Fibroblast of mammary gland (primary cell): ENCODE measurements around the gene ULBP2.

ENCODE experiments used
- DNase-seq: peaks from one replicate; pipeline ENCODE4 v3.0.0-alpha.2; 2010; ENCODE audit warnings: low read depth
- H3K4me3 ChIP-seq: 2 replicates; pipeline ENCODE4 v1.5.1; 2011; ENCODE audit warnings: low read depth, mild to moderate bottlenecking, low read length, moderate library complexity; ENCODE audit not compliant: control insufficient read depth
- TF ChIP-seq, protein P1 (sequence below): conservative IDR thresholded peaks from 2 replicates; pipeline ENCODE4 v1.5.1; 2011; ENCODE audit warnings: low read depth, low read length, inconsistent platforms; ENCODE audit not compliant: control insufficient read depth, insufficient read depth

The ULBP2 gene

GRCh38 chr6:149898966-149899365, 42.8 kb upstream of the ULBP2 start:
- no peak overlapping the region for H3K4me3 ChIP-seq

DNA sequence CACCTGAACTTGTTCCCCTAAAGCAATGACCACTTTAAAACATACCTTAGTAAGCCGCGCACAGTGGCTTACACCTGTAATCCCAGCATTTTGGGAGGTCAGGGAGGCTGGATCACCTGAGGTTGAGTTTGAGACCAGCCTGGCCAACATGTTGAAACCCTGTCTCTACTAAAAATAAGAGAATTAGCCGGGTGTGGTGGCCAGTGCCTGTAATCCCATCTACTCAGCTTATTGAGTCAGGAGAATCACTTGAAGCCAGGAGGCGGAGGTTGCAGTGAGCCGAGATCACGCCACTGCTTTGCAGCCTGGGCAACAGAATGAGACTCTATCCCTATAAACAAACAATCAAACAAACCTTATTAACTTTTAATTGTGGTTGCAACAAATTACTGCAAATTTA, 42.3 kb upstream of the ULBP2 start:
- TF ChIP-seq, protein P1, sequence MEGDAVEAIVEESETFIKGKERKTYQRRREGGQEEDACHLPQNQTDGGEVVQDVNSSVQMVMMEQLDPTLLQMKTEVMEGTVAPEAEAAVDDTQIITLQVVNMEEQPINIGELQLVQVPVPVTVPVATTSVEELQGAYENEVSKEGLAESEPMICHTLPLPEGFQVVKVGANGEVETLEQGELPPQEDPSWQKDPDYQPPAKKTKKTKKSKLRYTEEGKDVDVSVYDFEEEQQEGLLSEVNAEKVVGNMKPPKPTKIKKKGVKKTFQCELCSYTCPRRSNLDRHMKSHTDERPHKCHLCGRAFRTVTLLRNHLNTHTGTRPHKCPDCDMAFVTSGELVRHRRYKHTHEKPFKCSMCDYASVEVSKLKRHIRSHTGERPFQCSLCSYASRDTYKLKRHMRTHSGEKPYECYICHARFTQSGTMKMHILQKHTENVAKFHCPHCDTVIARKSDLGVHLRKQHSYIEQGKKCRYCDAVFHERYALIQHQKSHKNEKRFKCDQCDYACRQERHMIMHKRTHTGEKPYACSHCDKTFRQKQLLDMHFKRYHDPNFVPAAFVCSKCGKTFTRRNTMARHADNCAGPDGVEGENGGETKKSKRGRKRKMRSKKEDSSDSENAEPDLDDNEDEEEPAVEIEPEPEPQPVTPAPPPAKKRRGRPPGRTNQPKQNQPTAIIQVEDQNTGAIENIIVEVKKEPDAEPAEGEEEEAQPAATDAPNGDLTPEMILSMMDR = no peak
- DNase-seq = no peak
- no peak overlapping the region for H3K4me3 ChIP-seq

More at GRCh38 chr6:149898966-149899365, 42.8 kb upstream of the ULBP2 start:
- TF ChIP-seq, protein P1 = no peak
- no peak for DNase-seq

- TF ChIP-seq, protein P1 = no peak
- H3K4me3 ChIP-seq = no peak overlapping the region
- DNase-seq = no peak
Observed at GRCh38 chr6:149899926-149900619, 41.7 kb upstream of the ULBP2 start.

DNA sequence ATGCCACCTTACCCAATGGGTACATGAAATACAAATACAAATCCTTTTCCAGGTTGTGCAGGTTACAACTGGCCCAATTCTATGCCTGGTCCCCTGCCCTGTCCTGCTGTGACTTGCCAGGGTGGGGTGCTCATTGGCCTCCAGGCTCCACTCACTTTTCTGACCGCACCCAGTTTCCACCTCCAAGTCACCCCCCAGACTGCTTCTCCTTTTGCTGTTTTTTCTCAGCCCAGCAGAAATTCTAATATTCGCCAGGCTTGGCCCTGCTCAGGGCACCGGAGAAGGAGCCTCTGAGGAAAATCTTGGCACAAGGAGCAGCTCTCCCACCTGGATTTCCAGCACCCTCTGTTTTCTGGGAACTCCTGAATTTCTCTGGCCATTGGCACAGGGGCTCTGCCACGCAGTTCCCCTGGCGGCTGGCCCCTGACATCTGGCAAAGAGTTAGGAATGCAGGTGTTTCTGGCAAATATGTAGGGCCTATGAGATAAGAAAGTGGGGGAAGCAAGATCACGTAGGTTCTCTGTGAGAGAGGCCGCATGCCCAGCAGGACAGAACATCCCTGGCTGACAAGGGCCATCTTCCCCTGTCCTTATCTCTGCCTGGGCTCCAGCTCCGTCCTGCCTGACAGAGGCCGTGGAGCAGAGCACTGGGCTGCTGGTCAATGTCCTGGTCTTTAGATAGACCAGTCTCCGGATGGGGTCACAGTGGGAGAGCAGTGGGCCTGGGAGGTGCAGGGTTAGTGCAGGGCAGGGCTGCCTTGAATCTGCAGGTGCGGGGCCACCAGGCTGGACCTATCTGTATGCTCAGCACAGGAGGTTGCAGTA, 41.0 kb upstream of the ULBP2 start:
- DNase-seq = no peak
- H3K4me3 ChIP-seq = no peak overlapping the region
- TF ChIP-seq, protein P1 = no peak

GRCh38 chr6:149901444-149902140, 40.2 kb upstream of the ULBP2 start:
- H3K4me3 ChIP-seq = no peak overlapping the region
- no peak for DNase-seq
- TF ChIP-seq, protein P1 = no peak

- no peak overlapping the region for H3K4me3 ChIP-seq
- TF ChIP-seq, protein P1 = no peak
- no peak for DNase-seq
Observed at GRCh38 chr6:149903938-149904611, 37.7 kb upstream of the ULBP2 start.
